Neuronal stem cell (in vitro differentiated cells): ENCODE results near the gene FAM240A.

Source experiments
- DNase-seq: peaks from one replicate; pipeline ENCODE4 v3.0.0-alpha.2; 2013; ENCODE audit warnings: low spot score
- H2AFZ ChIP-seq: one replicate; pipeline ENCODE4 v1.6.1; 2013; ENCODE audit warnings: mild to moderate bottlenecking, low read length, inconsistent platforms
- H2AK5ac ChIP-seq: 2 replicates; pipeline ENCODE4 v1.6.1; 2013; ENCODE audit warnings: low read depth, mild to moderate bottlenecking, inconsistent platforms, low read length, moderate library complexity, mixed read lengths
- H2BK120ac ChIP-seq: 2 replicates; pipeline ENCODE4 v1.6.1; 2013; ENCODE audit warnings: low read depth, mild to moderate bottlenecking, inconsistent platforms, low read length, moderate library complexity, mixed read lengths
- H2BK12ac ChIP-seq: one replicate; pipeline ENCODE4 v1.6.1; 2013; ENCODE audit warnings: low read length, inconsistent platforms
- H2BK15ac ChIP-seq: 2 replicates; pipeline ENCODE4 v1.6.1; 2013; ENCODE audit warnings: mild to moderate bottlenecking, low read length, inconsistent platforms, mixed read lengths
- H2BK5ac ChIP-seq: one replicate; pipeline ENCODE4 v1.6.1; 2013; ENCODE audit warnings: inconsistent platforms, mild to moderate bottlenecking, low read length, moderate library complexity
- H3K14ac ChIP-seq: one replicate; pipeline ENCODE4 v1.6.1; 2013; ENCODE audit warnings: low read length, inconsistent platforms
- H3K18ac ChIP-seq: 2 replicates; pipeline ENCODE4 v1.6.1; 2013; ENCODE audit warnings: low read length, inconsistent platforms
- H3K23ac ChIP-seq: 2 replicates; pipeline ENCODE4 v1.6.1; 2013; ENCODE audit warnings: low read depth, mild to moderate bottlenecking, mixed read lengths, low read length, inconsistent platforms; ENCODE audit not compliant: poor library complexity
- H3K27ac ChIP-seq: replicated peaks from 3 replicates; pipeline ENCODE4 v1.5.1; 2013; ENCODE audit warnings: low read length, inconsistent platforms
- H3K27me3 ChIP-seq, 3 experiments: 2 replicates each; pipeline ENCODE4 v1.6.1; 2013; ENCODE audit warnings: low read length in 3 of 3, mild to moderate bottlenecking in 2 of 3, inconsistent platforms in 1 of 3, low read depth in 1 of 3, mixed read lengths in 1 of 3, moderate library complexity in 1 of 3; ENCODE audit not compliant: control insufficient read depth in 3 of 3, insufficient read depth in 3 of 3
- H3K36me3 ChIP-seq, 2 donors: replicated peaks in 1 of 2; 2 replicates each; pipeline ENCODE4 v1.6.1; 2013; ENCODE audit warnings: low read length in 2 of 2; ENCODE audit not compliant: control insufficient read depth in 2 of 2, insufficient read depth in 2 of 2
- H3K4ac ChIP-seq: 2 replicates; pipeline ENCODE4 v1.6.1; 2013; ENCODE audit warnings: inconsistent platforms, mild to moderate bottlenecking, low read length, moderate library complexity
- H3K4me1 ChIP-seq, 2 donors: 1 replicate in 1 of 2; 2 replicates in 1 of 2; pipeline ENCODE4 v1.6.1; 2013; ENCODE audit warnings: low read length in 2 of 2, low read depth in 1 of 2; ENCODE audit not compliant: control insufficient read depth in 2 of 2, insufficient read depth in 1 of 2
- H3K4me2 ChIP-seq: one replicate; pipeline ENCODE4 v1.6.1; 2013; ENCODE audit warnings: mild to moderate bottlenecking, low read length, inconsistent platforms; ENCODE audit not compliant: insufficient read depth, poor library complexity, severe bottlenecking
- H3K4me3 ChIP-seq, 2 donors: 2 replicates each; pipeline ENCODE4 v1.5.1; 2013; ENCODE audit warnings: low read length in 2 of 2, mild to moderate bottlenecking in 2 of 2, inconsistent platforms in 1 of 2, moderate library complexity in 1 of 2
- H3K79me1 ChIP-seq: one replicate; pipeline ENCODE4 v1.6.1; 2013; ENCODE audit warnings: low read depth, mild to moderate bottlenecking, inconsistent platforms, low read length, moderate library complexity
- H3K9ac ChIP-seq: one replicate; pipeline ENCODE4 v1.6.1; 2013; ENCODE audit warnings: mild to moderate bottlenecking, low read depth, low read length, inconsistent platforms; ENCODE audit not compliant: poor library complexity
- H3K9me3 ChIP-seq, 2 donors: replicated peaks in 1 of 2; 2 replicates each; pipeline versions ENCODE3 to v1.6.1; 2013; ENCODE audit warnings: low read length in 2 of 2, mild to moderate bottlenecking in 2 of 2, inconsistent platforms in 1 of 2, low read depth in 1 of 2, mixed read lengths in 1 of 2, moderate library complexity in 1 of 2; ENCODE audit not compliant: control insufficient read depth in 2 of 2, insufficient read depth in 1 of 2
- H4K8ac ChIP-seq: one replicate; pipeline ENCODE4 v1.6.1; 2013; ENCODE audit warnings: low read depth, mild to moderate bottlenecking, inconsistent platforms, low read length, moderate library complexity
- H4K91ac ChIP-seq: one replicate; pipeline ENCODE4 v1.6.1; 2013; ENCODE audit warnings: low read length, low read depth, mild to moderate bottlenecking, inconsistent platforms; ENCODE audit not compliant: poor library complexity
- WGBS, 2 donors: extraction: QIAGEN DNeasy Blood & Tissue Kit; methylation state at CpG; one replicate each; pipeline ENCODE4 v1.1.7; 2013; ENCODE audit warnings: missing lambda C conversion rate in 2 of 2, mixed read lengths in 1 of 2; ENCODE audit not compliant: insufficient read length in 2 of 2, insufficient replicate concordance in 1 of 2; ENCODE audit errors: extremely low coverage in 2 of 2; 5-methylcytosine and 5-hydroxymethylcytosine counted together

The FAM240A gene

DNA sequence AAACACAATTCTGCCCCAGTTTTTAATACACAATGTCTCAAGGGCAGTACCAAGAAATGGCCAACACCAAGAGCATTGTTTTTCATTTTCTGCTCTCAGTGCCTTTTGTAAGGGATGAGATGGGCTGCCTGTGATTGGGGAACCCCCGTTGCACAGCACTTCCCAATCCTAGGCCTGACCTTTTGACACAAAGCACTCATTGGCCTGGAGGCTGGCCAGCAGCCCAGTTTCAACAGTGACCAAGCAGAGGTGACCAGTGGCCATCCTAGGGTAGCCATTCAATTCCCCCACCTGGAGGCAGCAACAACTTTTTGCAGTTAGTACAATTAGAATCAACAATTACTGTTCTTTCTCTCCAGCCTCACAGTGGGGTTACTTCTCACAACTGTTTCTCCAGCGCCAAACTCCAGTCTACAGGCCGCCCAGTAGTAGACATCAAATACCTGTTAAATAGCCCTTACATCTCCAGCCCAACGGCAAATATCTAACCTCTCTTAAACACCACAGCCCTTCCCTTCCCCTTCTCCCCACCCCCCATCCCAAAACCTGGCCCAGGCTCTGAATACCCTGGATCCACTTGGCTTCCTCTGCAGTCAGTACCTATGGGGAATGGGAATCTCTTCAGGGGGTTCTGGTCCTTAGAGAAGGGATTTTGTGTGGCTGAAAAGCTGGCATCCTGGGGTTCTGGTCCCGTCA, 37.3 kb upstream of the FAM240A start:
- H3K23ac ChIP-seq = no peak overlapping the region
- H4K91ac ChIP-seq = no peak overlapping the region

DNA sequence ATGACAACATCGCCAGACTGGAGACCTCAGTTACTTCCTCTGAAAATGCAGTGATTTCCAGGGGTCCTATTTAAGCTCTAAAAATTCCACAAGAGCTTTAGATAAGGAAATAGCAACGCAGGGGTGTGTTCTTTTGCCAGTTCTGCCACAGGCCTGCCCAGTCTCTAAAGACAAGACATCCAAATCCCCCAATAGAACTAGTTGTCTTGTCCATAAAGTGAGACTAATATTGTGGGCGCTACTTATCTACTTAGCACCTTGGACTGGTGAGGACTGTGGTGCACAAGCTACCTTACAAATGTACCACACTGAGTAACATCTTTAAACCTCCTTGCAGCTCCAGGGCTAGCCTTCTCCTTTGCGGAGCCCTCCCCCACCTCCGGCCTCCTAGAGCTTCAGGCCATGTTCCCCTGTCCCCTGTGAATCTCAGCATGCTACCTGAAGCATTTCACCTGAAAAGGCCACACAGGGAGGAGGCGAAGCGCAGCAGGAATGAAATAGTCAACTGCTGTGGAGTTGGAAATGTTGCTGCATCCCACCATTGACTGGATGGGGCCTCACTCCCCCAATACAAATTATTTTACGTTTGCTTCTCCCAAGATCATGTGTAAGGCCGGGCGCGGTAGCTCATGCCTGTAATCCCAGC, 36.6 kb upstream of the FAM240A start:
- H3K36me3 ChIP-seq = no peaks in the 10 kb centered on the region
- WGBS, 2 donors = no CpG with 5 or more reads among the region's 11 CpGs
- no peak overlapping the region for H3K14ac ChIP-seq
- H3K9ac ChIP-seq = peak overlapping the region; percentile 30
- H3K18ac ChIP-seq = no peak overlapping the region
- H2BK5ac ChIP-seq = no peak overlapping the region
- H3K4me1 ChIP-seq = peaks cover 0 to 12% of the 10 kb centered on the region in 2 donors
- H3K27ac ChIP-seq = no peak overlapping the region
- H3K4ac ChIP-seq = no peak overlapping the region
- no peaks in the 10 kb centered on the region for H3K79me1 ChIP-seq
- no peak overlapping the region for H2BK15ac ChIP-seq
- no peak overlapping the region for H2BK120ac ChIP-seq
- H3K9me3 ChIP-seq = no peaks in the 10 kb centered on the region
- no peak overlapping the region for H3K4me3 ChIP-seq
- H2AFZ ChIP-seq = no peak overlapping the region
- H4K91ac ChIP-seq = no peak overlapping the region
- H3K4me2 ChIP-seq = no peak overlapping the region
- H4K8ac ChIP-seq = no peak overlapping the region
- no peak for DNase-seq
- H3K23ac ChIP-seq = peak overlapping the region; percentile 89
- no peak overlapping the region for H2BK12ac ChIP-seq
- peak overlapping the region; percentile 81 for H2AK5ac ChIP-seq
- peaks cover 6 to 63% (median 49%) of the 10 kb centered on the region in 3 experiments for H3K27me3 ChIP-seq

More for the DNA sequence above, 37.3 kb upstream of the FAM240A start:
- no CpG with 5 or more reads among the region's 5 CpGs for WGBS, 2 donors
- Histone ChIP-seq H3K9ac (no peak overlapping the region), H3K4ac (no peak overlapping the region), H2AK5ac (no peak overlapping the region), H3K27ac (no peak overlapping the region), H3K18ac (no peak overlapping the region), H2AFZ (no peak overlapping the region), H2BK15ac (no peak overlapping the region), H3K4me2 (no peak overlapping the region), H3K27me3 (peaks cover 6 to 56% (median 43%) of the 10 kb centered on the region in 3 experiments), H3K9me3 (no peaks in the 10 kb centered on the region), H3K14ac (no peak overlapping the region), H3K4me3 (no peak overlapping the region), H2BK12ac (no peak overlapping the region), H2BK5ac (no peak overlapping the region), H3K4me1 (peaks cover 0 to 12% of the 10 kb centered on the region in 2 donors), H2BK120ac (no peak overlapping the region), H4K8ac (no peak overlapping the region), H3K79me1 (no peaks in the 10 kb centered on the region), H3K36me3 (no peaks in the 10 kb centered on the region)
- no peak for DNase-seq

DNA sequence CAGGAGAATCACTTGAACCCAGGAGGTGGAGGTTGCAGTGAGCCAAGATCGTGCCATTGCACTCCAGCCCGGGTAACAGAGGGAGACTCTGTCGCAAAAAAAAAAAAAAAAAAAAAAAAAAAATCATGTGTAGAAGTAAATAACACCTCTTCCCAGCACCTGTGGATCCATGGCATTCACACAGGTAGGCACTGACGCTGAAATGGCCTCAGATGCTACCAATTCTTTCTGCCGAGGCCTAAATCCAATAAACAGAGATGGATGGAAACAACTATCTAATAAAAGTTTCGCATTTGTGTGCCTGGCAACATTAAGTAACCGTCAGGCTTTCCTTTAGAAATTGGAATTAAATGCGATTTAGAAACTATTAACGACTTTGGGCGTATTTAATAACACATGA, 35.9 kb upstream of the FAM240A start:
- Histone ChIP-seq H2BK5ac (no peak overlapping the region), H3K36me3 (no peaks in the 10 kb centered on the region), H4K8ac (no peak overlapping the region), H3K4me2 (no peak overlapping the region), H2BK15ac (no peak overlapping the region), H3K23ac (no peak overlapping the region), H2AK5ac (no peak overlapping the region), H3K18ac (no peak overlapping the region), H3K27me3 (peaks cover 6 to 65% (median 52%) of the 10 kb centered on the region in 3 experiments), H3K14ac (no peak overlapping the region), H3K4ac (no peak overlapping the region), H3K9me3 (no peaks in the 10 kb centered on the region), H3K4me3 (no peak overlapping the region), H4K91ac (no peak overlapping the region), H3K79me1 (no peaks in the 10 kb centered on the region), H3K4me1 (peaks cover 0 to 12% of the 10 kb centered on the region in 2 donors), H2BK12ac (no peak overlapping the region), H2BK120ac (no peak overlapping the region), H3K27ac (no peak overlapping the region), H3K9ac (no peak overlapping the region), H2AFZ (no peak overlapping the region)
- no peak for DNase-seq
- no CpG with 5 or more reads among the region's 10 CpGs for WGBS, 2 donors

DNA sequence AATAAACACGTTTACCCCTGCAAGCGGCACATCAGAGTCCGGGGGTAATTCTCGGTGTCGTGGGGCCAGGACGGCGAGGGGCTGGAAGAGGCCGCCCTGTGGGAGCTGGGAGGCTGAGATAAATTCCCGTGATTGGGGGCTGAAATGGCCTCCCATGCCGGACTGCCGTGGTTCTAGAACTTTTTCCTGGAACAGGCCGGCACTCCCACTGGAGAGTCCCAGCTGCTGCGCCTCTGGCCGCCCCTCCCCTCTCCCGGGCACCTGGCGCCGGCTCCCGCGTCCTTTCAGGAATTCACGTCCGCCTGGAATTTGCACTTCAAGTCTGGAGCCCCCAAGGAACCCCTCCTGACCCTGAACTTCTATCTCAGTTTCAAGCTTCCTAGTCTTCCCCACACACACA, 35.4 kb upstream of the FAM240A start:
- Histone ChIP-seq H4K8ac (no peak overlapping the region), H3K4ac (no peak overlapping the region), H3K4me3 (no peak overlapping the region), H3K14ac (no peak overlapping the region), H3K9ac (no peak overlapping the region), H3K36me3 (no peaks in the 10 kb centered on the region), H3K9me3 (no peaks in the 10 kb centered on the region), H2BK5ac (no peak overlapping the region), H3K27ac (no peak overlapping the region), H2BK12ac (no peak overlapping the region), H2AK5ac (no peak overlapping the region), H3K4me2 (no peak overlapping the region), H3K79me1 (no peaks in the 10 kb centered on the region), H2AFZ (no peak overlapping the region), H4K91ac (no peak overlapping the region), H3K18ac (no peak overlapping the region), H3K4me1 (peaks cover 0 to 12% of the 10 kb centered on the region in 2 donors), H2BK15ac (no peak overlapping the region), H2BK120ac (no peak overlapping the region), H3K27me3 (peaks cover 6 to 65% (median 52%) of the 10 kb centered on the region in 3 experiments), H3K23ac (peak overlapping the region; percentile 65)
- no CpG with 5 or more reads among the region's 21 CpGs for WGBS, 2 donors
- no peak for DNase-seq
